CD4-positive, alpha-beta T cell treated with Interleukin-15 for 4 hours (primary cell): Measurements from ENCODE around the gene KIAA1958.
"Not testable (repeated sequence)": the region's sequence is repeated elsewhere in the genome, so short reads cannot be mapped to it uniquely, and the experiment has no call there.

ENCODE experiments used
- DNase-seq: peaks from one replicate; pipeline ENCODE4 v3.0.0-alpha.2; 2020; ENCODE audit warnings: low spot score

KIAA1958 gene

DNA sequence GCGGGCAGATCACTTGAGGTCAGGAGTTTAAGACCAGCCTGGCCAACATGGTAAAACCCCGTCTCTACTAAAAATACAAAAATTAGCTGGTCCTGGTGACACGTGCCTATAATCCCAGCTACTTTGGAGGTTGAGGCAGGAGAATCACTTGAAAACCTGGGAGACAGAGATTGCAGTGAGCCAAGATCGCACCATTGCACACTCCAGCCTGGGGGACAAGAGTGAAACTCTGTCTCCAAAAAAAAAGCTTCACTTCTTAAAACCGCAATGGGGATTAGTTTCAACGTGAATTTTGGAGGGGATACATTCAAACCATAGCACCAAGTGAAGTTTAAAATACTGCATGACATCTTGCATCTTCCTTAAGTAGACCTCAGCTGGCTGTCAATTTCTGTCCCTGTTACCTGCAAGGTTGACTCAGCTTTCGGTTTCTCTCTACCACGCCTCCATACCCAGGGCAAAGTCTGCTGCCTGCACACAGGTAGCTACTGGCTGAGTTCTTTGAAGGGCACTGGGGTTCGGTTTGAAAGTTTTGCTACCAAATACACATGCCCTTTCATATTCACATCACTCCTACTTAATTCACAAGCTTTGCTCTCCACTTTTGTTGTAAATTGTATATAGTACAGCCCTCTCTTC, 69.3 kb downstream of the KIAA1958 start:
- no peak for DNase-seq

DNA sequence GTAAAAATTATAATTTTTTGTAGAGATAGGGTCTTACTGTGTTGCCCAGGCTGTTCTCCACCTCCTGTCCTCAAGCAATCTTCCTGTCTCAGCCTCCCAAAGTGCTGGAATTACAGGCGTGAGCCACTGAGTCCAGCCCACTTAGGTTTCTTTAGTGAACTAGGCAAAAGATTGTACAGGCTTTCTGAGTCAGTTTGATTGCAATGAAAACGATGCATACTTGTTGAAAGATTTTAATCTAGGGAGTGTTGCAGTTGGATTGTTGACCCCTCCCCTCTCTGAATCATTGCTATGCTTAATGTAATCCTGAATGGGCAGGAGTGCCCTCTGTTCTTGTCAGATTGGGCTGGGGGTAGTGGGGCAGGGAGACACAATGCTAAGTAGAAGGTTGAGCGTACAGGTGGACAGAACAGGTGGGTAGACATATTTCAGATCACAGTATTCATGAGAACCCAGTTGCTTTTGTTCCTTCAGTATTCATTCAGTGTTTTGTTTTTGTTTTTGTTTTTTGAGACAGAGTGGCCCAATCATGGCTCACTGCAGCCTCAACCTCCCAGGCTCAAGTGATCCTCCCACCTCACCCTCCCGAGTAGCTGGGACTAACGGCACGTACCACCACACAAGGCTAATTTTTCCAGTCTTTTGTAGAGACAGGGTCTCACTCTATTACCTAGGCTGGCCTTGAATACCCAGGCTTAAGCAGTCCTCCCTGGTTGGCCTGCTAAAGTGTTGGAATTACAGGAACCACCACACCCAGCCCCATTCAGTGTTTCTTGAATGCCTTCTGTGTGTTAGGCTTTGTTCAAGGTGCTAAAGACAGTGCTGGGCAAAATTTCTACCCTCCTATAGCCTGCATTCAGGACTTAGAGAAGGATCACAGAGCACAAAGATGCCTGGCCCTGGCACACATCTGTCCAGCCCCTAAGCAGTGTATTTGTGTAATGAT, 70.1 kb downstream of the KIAA1958 start:
- DNase-seq: no peak

DNA sequence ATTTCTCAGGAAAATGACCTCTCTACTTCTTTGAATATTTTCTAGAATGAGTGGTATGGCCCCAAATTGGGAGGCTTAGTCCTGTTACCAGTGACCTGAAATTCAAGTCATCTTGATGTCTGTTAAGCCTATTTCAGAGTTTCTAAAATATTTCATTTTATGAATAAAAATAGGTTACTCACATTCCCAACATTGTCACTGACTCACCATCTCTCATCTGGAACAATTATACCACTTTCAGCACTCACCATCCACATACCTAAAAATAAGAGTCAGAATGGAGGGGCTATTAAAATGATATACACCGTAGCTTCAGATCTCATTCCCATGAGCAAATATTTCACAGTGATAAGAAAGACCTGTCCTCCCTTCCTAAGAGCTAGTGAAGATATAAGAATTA, 71.8 kb downstream of the KIAA1958 start:
- no peak for DNase-seq

DNA sequence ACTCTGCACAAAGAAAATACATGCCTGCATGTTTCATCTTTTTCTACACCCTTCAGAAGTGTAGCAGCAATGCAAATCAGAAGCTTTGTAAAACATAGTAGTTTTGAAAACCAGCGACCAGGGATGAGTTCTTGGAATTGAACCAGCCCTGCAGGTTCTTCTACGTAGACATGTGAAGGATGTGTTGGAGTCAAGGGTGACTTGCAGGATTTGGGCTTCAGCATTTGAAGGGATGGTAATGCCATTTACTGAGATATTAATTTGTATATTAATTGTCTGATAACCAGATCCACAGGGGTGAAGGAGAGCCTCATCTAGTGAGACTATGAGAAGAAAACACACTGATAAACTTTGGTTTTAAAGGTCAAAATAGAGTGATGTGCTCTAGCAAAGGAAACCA, 72.4 kb downstream of the KIAA1958 start:
- DNase-seq: no peak

DNA sequence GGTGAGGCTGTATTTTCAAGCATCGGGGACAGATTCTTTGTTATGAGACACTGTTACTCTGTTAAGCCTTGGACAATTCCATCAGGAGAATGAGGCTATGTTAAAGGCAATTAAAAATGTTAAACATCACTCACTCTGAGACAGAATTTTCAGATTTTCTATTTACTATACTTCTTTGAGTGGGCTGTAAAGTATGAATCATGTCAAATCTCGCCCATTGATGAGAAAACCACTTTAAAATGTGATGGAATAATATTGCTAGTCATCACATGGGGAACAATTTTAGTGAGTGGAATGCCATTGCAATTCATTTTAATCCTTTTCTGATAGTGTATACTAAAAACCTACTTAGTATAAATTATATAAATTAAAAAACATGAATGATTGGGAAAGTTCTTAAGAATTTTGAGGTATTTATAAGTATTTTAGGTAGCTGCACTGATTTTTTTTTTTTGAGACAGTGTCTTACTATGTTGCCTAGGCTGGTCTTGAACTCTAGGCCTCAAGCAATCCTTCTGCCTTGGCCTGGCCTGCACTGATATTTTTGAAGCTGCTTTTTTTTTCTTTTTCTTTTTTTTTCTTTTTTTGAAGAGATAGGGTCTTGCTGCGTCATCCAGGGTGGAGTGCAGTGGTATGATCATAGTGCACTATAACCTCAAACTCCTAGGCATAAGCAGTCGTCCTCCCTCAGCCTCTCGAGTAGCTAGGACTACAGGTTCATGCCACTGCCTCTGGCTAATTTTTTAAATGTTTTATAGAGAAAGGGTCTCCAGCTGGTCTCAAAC, 73.2 kb downstream of the KIAA1958 start:
- DNase-seq: no peak

DNA sequence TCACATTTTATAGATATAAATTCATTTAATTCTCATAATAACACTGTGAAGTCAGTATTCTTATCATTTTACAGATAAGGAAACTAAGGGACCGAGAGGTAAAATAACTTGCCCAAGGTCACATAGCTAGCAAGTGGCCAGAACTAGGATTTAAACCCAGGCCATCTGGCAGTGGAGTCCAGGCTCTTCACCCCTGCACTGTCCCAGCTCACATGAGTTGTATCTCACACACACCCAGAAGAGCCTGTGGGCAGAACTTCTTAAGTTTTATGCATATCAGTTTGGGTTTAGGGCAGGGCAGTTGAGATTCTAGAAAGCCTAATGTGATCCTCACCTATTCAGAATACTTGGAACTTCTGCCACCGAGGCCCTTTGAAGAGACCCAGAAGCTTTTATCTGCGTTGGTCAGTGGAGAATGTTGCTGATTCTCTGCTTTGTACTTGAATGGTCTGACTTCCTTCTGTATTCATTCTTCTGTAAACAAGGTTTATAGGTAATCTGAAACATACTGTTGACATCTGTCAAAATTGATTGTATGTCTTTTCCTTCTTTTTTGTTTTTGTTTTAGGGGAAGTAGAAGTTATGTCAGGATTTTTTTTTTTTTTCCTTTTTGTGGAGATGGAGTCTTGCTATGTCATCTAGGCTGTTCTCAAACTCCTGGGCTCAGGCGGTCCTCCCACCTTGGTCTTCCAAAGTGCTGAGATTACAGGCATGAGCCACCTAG, 75.8 kb downstream of the KIAA1958 start:
- DNase-seq: no peak

DNA sequence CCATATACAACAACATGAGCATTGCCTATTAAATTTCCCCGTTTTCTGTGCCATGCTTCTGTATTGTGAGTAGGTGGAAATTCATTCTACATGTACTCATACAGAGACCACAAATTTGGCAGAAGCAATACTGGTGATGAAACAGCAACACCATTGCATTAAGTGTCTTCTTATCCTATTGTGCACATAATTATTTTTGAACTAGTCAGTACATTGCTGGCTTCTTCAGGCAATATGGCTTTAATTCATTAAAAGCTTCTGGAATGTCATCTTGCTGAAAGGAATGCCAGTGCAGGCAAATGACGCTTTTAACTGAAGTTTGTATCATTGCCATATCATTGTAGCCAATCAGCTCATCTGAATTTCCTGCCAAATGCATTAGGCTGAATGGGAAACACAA, 82.6 kb downstream of the KIAA1958 start:
- DNase-seq: no peak

DNA sequence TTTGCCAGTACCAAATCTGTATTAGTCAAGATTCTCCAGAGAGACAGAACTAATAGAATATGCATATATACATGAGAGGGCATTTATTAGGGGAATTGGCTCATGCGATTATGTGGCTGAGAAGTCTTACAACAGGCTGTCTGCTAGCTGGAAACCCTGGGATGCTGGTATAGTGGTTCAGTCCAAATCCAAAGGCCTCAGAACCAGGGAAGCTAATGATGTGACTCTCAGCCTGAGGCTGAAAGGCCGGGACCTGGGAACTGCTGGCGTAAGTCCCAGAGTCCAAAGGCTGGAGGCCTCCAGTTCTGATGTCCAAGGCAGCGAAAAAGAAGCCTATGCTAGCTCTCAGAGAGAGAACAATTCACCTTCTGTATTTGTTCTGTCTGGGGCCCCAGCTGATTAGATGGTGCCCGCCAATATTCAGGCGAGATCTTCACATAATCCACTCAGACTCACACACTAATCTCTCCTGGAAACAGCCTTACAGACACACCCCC, 84.1 kb downstream of the KIAA1958 start:
- DNase-seq: no peak

DNA sequence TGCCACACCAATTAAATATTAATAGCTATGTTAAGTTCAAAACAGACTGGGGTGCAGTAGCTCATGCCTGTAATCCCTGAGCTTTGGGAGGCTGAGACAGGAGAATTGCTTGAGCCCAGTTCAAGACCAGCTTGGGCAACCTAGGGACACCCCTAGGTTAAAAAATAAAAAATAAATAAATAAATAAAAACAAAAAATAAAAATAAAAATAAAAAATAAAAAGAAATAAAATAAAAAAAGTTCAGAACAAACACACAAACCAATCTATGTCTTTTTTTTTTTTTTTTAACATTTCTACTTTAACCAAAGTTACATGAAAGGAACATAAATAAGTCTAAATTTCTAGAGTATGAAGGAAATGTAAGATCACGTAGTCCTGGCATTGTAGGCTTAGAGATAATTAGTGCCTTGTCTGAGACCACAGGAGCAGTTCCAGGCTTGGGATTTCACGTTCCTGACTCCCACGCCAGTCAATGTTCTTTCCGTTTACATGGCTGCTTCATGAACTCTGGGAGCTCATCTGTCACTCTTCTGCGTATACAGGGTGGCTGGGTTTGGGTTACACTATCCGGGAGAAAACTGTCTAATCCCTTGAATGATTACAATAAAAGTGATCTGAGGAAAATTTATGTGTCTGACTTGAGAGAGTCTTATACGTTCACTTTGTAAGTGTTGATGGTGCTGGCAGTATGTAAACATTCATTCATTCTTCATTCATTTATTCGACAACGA, 85.2 kb downstream of the KIAA1958 start:
- no peak for DNase-seq

DNA sequence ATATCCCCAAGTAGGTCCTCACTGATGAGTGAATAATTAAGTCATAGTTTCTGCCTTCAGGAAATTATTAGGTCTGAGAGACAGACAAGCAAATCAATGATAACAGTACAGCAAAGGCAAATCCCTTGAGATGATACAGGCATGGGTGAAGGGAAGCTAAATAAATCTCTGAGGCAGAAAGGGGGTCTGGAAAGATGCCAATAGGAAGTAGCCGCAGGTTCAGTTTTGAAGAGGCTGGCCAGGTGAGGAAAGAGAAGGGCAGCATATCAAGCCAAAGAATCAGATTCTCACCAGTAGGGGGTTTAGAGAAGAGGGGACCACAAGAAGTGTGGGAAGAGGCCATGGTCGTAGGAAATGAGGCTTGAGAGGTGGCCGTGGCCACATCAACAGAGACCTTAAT, 85.8 kb downstream of the KIAA1958 start:
- no peak for DNase-seq

DNA sequence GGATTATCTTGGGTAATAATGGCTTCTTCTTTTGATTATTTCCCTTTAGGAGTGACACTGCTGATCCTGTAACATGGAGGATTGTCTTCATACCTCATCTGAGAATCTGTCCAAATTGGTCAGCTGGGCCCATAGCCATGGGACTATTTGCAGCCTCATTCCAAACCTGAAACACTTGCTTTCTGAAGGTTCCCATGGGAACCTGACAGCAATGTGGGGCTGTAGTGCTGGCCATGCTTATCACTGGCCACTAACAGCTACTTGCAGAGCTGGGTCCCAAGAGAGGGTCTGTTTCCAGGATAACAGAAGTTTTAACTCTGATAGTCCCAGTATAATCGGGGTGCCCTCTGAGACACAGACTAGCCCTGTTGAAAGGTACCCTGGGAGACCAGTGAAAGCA, 87.4 kb downstream of the KIAA1958 start:
- DNase-seq: no peak

DNA sequence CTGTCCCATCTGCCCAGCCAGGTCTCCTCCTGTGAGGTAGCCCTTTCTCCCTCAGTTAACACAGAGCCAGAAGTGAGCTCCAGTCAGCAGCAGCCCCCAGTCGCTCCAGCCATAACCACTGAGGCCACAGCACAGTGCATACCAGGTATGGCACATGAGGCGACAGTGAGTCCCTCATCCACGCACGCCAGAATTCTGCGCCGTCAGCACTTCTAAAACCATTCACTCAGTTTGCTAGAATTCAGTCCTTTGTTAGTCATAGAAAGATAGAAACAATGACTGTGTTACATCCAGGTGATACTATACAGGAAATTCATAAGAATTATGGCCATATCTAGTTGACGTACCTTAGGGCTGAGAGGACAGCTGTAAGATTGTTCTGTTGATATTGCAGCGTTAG, 88.5 kb downstream of the KIAA1958 start:
- DNase-seq: no peak

DNA sequence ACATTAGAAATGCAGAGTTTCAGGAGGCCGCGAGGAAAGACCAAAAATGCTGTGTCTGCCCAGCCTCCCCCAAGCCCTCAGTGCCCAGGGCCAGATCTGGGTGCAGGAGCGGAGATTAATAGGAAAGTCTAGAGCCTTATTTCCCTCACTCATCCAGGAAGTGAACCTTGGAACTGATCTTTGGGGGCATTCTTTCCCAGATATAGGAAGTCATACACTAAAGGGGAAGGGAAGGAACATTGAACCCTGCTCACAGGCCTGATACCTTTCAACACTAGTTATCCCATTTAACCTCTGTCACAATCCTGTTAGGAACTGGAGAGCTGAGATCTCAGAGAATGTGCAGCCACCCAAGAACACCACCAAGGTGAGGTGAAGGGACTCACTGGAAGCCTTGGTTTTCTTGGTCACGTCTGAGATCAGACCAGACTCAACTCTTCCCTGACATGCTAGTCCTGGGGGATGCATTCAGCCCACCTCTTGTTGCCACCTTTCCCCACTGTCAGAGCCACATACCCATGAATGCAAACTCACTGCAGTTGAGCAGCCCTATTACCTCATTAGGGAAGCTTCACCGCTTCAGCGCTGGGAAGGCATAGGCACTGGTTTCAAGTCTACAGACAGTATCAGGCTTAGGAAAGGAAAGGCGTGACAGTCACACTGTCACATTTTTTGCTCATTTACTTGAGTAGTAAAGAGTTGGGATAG, 95.0 kb downstream of the KIAA1958 start:
- DNase-seq: no peak

DNA sequence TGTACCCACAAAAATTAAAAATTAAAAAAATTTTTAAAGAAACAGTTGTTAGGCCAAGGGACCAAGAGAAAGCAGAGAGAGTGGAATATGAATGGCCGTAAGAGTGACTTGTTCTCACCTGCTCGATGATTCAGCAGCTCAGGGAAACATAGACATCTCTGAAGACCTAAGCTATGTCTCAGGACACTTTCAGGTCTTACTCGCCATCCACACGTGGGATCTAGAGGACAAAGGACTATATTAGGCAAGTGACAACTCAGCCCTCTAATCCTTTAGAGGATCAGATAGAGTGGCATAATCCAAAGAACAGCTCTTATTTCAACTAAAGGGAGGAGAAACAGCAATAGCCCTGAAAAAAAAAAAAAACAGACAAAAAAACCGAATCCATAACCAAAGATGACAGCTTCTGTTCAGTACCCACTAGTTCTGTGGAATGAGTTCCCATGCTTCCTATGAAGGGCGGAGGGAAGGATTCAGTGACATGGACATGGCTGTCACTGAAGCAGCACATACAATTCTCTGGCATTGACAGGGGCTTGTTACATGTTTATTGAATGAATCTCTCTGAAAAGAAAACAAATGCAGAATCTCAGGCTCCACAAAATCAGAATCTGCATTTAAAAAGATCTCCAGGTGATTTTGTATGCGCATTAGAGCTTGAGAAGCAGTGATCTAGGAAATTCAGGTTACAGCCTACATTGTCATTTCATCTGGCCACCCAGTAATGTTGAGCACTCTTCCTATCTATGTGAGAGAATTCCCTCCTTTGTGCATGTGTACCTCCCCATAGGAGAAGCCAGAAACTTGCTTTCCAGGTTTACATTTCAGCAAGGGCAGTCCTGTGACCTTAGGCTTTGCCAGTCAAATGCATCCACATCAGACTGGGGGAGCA, 96.0 kb downstream of the KIAA1958 start:
- no peak for DNase-seq

DNA sequence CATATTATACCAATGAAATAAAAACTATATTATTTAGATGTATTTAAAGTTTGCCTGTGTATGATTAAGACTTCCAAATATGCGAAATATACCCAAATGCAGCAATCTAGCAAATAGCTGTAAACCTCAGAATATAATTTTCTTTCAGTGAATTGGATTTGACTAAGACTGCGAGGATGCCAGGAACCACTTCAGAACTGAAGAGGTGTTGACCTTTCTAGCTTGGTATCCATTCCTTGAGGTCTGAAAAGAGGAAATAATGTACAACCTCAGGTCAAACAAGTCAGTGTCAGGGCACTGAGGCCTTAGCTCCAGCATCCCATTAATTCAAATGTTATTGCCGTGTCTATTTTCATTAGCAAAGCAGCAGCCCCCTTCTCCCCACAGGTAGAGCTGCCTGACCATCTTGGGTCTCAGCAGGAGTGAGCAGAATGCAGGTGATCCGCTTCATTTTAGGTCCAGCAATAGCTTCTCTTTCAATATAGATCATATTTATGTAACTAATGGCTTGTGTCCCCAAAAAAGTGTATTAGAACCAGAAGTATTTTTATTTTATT, 100.0 kb downstream of the KIAA1958 start:
- no peak for DNase-seq

DNA sequence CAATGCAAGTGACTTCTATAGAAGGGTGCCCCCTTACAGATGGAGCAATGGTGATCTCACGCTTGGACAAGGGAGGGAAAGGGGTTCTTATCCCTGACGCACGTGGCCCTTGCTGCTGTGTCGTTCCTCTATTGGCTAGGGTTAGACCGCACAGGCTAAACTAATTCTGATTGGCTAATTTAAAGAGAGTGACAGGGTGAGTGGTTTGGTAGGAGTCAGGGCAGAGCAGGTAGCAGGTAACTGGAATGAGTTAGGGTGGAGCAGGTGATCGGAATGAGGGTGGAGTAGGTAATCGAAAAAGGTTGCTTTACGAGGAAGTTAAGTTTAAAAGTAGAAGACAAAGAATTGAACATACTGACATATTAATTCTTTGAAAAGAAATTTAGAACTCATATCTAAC, 105.2 kb downstream of the KIAA1958 start:
- DNase-seq: not testable (repeated sequence)

DNA sequence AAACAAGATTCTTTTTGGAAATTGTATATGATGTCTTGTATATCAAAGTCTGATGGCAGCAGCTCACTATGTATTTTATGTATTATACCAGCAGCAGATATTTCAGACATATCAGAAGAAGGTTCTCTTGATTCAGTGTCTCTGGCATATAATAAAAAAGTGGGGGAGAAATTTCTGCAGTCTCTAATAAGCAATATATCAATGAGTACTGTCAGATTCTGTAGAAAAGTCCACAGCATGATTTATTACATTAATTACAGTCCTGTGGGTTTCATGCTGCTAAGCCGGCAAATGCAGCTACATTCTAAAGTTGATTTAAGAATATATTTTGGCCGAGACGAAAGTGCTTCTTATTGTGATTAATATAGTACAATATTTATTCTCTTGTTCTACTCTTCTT, 113.1 kb downstream of the KIAA1958 start:
- no peak for DNase-seq

DNA sequence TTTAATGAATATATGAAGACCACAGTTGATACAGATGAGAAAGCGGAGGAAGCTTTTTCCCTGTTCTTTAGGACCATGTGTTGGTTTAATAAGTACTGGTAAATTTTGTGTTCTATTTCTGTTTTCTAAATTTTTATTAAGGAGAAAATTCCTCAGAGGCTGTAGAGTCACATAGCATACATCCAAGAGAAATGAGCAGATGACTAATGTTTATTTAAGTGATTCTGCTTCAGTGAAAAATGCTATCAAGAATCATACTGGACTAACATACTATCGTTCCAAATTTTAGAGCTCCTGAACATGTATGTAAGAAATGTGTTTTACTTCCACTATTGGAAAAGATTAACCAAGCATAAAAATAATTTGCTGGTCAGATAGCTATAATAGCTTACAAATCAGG, 115.0 kb downstream of the KIAA1958 start:
- DNase-seq: no peak

DNA sequence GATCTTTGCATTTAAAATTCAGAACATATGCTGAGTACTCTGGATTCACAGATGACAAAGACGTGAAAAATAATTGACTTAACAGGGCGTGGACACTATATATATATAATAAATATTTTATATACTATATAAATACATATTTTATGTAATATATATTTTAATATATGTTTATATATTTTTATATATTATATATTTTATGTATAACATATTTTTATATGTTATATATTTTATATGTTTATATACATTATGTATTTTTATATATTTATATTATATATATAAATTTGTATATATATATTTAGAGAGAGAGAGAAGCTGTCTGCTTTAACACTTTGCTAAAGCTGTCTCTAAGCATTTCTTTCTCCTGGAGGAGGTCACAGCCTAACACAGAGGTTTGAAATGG, 118.2 kb downstream of the KIAA1958 start:
- DNase-seq: no peak
